GM21515 (cell line): ENCODE results near the gene PRAMEF25.
"Not testable (repeated sequence)": the region's sequence is repeated elsewhere in the genome, so short reads cannot be mapped to it uniquely, and the experiment has no call there.

ENCODE experiments used
- ATAC-seq: cut with Tn5 transposase; IDR thresholded peaks from one replicate; pipeline ENCODE4 v1.9.1; 2021; ENCODE audit not compliant: unreplicated experiment

PRAMEF25 gene

DNA sequence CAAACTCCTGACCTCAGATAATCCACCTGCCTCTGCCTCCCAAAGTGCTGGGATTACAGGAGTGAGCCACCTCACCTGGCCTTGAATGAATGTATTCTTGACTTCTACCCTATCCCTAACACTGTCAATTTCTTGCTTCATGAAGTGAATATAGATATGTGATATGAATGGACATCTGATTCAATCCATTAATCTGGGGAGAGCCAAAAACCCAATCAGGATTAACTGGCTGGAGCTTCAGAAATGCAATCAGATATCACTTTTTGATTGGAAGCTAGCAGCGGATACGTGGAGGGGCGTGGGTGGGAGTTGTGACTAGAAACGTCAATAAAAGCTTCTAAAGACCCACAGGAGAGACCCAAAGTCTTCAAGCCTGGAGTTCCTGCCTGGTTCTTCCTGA, at the start of gene PRAMEF25:
Gene PRAMEF25, plus strand, starts transcription at position 301 of the 400 bp plus-strand sequence. CDS start 2,920 bp downstream, outside the sequence.
- not testable (repeated sequence) for ATAC-seq

DNA sequence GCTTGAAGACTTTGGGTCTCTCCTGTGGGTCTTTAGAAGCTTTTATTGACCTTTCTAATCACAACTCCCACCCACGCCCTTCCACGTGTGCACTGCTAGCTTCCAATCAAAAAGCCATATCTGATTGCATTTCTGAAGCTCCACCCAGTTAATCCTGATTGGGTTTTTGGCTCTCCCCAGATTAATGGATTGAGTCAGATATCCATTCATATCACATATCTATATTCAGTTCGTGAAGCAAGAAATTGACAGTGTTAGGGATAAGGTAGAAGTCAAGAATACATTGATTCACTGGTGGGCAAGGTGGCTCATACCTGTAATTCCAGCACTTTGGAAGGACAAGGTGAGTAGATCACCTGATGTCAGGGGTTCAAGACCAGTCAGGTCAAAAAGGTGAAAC, 14.1 kb upstream of the PRAMEF25 start, which contains the start of gene PRAMEF27:
Gene PRAMEF27, minus strand, starts transcription at position 101 of the 400 bp plus-strand sequence. CDS start 2,916 bp downstream, outside the sequence.
- ATAC-seq, result not testable (repeated sequence)

DNA sequence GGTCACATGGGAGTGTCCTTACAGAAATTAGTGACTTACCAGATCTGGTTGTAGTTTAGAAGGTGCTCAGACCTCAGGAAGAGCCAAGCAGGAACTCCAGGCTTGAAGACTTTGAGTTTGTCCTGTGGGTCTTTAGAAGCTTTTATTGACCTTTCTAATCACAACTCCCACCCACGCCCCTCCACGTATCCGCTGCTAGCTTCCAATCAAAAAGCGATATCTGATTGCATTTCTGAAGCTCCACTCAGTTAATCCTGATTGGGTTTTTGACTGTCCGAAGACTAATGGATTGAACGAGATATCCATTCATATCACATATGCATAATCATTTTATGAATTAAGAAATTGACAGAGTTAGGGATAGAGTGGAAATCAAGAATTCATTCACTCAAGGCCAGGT, 46.2 kb downstream of the PRAMEF25 start, which contains the start of gene HNRNPCL2:
Gene HNRNPCL2, minus strand, starts transcription at position 101 of the 400 bp plus-strand sequence. CDS start 454 bp downstream, outside the sequence.
- ATAC-seq, result not testable (repeated sequence)
